K562 (cell line): ENCODE data around the gene NPB. TPM values are rescaled to one million over a fixed set of nuclear protein-coding genes. Genes with fewer than 3 reads are reported as not detected.
A peak's percentile ranks its signal among the peaks of the same experiment; 100 is the strongest.

Experiments used
- ARID4B ChIP-seq: sonication (generic); formaldehyde crosslinking; IDR thresholded peaks from 2 replicates; pipeline ENCODE4 v1.8.0; 2022; ENCODE audit warnings: mild to moderate bottlenecking, missing genetic modification reagents
- POLR2G ChIP-seq: fragments of 200-400 bp; formaldehyde crosslinking; IDR thresholded peaks from 2 replicates; pipeline ENCODE4 v1.6.1; 2017; ENCODE audit warnings: low read depth, mild to moderate bottlenecking, antibody characterized with exemption, low read length, moderate library complexity
- RBFOX2 ChIP-seq: fragments of 200-400 bp; formaldehyde crosslinking; IDR thresholded peaks from 2 replicates; pipeline ENCODE4 v1.6.1; 2017; ENCODE audit warnings: low read depth, mild to moderate bottlenecking, low read length, moderate library complexity
- SNIP1 ChIP-seq: fragments of 450-650 bp; IDR thresholded peaks from 2 replicates; pipeline ENCODE4 v1.7.1; 2017; ENCODE audit warnings: low read depth, mild to moderate bottlenecking
- SNRNP70 ChIP-seq: fragments of 200-400 bp; formaldehyde crosslinking; optimal IDR thresholded peaks from 2 replicates; pipeline ENCODE3; 2017; ENCODE audit warnings: low read depth, low read length
- SP1 ChIP-seq: sonication (generic); formaldehyde crosslinking; IDR thresholded peaks from 2 replicates; pipeline ENCODE4 v1.8.1; 2022; ENCODE audit warnings: mild to moderate bottlenecking, missing genetic modification reagents
- ZNF143 ChIP-seq: sonication (generic); formaldehyde crosslinking; IDR thresholded peaks from 2 replicates; pipeline ENCODE4 v1.9.0; 2022; ENCODE audit warnings: mild to moderate bottlenecking, missing genetic modification reagents
- polyA plus RNA-seq, 8 experiments: library from polyadenylated mRNA; depleted of rRNA in 4 of 8; stranded (reverse) in 5 of 8; unstranded in 3 of 8; fragments of >200 nt; fragmentation: Nextera tagmentation in 2 of 8; fragmentation: Illumina TruSeq in 1 of 8; extraction: Ambion mirVana in 2 of 8; extraction: Trizol in 1 of 8; gene quantifications; 2 replicates each; pipeline versions ENCODE4 v1.2.1 to v1.2.3, GENCODE V29; 2011 to 2014; ENCODE audit warnings: inconsistent platforms in 1 of 8, missing spikeins in 1 of 8
- total RNA-seq, 7 experiments: library from RNA; depleted of rRNA in 6 of 7; stranded (reverse); fragments of >200 nt in 6 of 7; fragmentation: Illumina TruSeq in 2 of 7; extraction: Trizol in 2 of 7; gene quantifications; 2 replicates each; pipeline versions ENCODE4 v1.2.1 to v1.2.3, GENCODE V29; 2011 to 2021; ENCODE audit warnings: low replicate concordance in 1 of 7
- TF ChIP-seq, protein P1 (sequence below): sonication (generic); formaldehyde crosslinking; IDR thresholded peaks from 2 replicates; pipeline ENCODE4 v1.9.0; 2022; ENCODE audit warnings: mild to moderate bottlenecking, missing genetic modification reagents

Gene NPB
- total and polyA plus RNA-seq, 9 of the 15 experiments (the other 6 are each of a cell fraction or from before 2014, with no cell fraction given), result 0.03 to 0.61 (median 0.14) TPM; not detected in 2

DNA sequence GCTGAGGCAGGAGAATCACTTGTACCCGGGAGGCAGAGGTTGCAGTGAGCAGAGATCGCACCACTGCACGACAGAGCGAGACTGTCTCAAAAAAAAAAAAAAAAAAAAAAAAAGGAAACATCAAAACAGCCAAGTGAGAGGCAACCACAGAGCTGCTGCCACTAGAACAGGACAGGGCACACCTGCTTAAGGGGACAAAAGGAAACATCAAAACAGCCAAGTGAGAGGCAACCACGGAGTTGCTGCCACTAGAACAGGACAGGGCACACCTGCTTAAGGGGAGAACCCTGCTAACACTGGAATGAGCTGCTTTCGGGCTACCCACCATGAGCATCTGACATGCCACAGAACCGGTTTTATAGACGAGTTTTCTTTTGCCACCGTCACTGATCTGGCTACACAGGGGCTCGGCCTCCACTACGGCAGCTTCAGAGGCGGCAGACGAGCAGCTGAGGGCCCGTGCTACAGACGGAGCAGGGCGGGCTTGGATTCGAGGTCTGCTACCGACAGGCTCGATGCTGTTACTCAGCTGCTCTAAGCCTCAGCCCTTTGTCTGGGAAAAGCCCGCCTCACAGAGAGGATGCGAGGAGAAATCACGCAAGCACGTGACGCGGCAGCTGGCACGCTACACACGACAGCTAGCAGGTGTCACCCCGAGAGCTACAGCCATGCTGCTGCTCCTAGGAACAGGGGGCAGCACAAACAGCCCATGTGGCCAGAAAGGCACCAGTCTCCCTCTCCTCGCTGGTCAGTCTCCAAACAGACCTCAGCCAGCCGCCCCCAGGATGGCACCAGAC, 43.7 kb upstream of the NPB start (continued):
- TF ChIP-seq POLR2G (peak; percentile 73), SNRNP70 (no peak), ARID4B (CRISPR knock-in tag) (0 out of 2 replicates have a peak, but pooled peaks have one; percentile 50), SNIP1 (no peak), ZNF143 (0 out of 2 replicates have a peak, but pooled peaks have one; percentile 13), SP1 (0 out of 2 replicates have a peak, but pooled peaks have one; percentile 39), RBFOX2 (peak; percentile 81)
- TF ChIP-seq, protein P1, sequence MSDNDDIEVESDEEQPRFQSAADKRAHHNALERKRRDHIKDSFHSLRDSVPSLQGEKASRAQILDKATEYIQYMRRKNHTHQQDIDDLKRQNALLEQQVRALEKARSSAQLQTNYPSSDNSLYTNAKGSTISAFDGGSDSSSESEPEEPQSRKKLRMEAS (CRISPR knock-in tag), result peak; percentile 55
